Measurements from ENCODE around the gene PLCD3. TPM values are rescaled to one million over a fixed set of nuclear protein-coding genes. Genes with fewer than 3 reads are reported as not detected.

PLCD3 gene
- total and polyA plus RNA-seq, 2 of the 13 experiments (the other 11 are each of a cell fraction or from before 2014, with no cell fraction given), result 11.3 to 39.1 TPM

- TF ChIP-seq MTA1 (CRISPR knock-in tag; IDR thresholded peaks at IDR 0.05; ENCODE audit: borderline replicate concordance) (peak; percentile 74; the same call in 1 of the 2 replicates), REXO4 (CRISPR knock-in tag; IDR thresholded peaks at IDR 0.05; ENCODE audit: borderline replicate concordance) (no peak), ZNF451 (CRISPR knock-in tag; IDR thresholded peaks at IDR 0.05) (peak; percentile 82), ELF3 (CRISPR knock-in tag; IDR thresholded peaks at IDR 0.05) (peak; percentile 85), ZNF556 (CRISPR knock-in tag; IDR thresholded peaks at IDR 0.05; ENCODE audit: borderline replicate concordance) (peak; percentile 92; the same call in 1 of the 2 replicates), HCFC1 (IDR thresholded peaks at IDR 0.05; ENCODE audit: low read depth, low read length) (peak; percentile 49), ZNF644 (CRISPR knock-in tag; IDR thresholded peaks at IDR 0.05; ENCODE audit: low read depth) (no peak), ZSCAN21 (CRISPR knock-in tag; IDR thresholded peaks at IDR 0.05; ENCODE audit: borderline replicate concordance) (peak; percentile 88), REL (CRISPR knock-in tag; conservative IDR thresholded peaks at IDR 0.05) (no peak), ZNF350 (CRISPR knock-in tag; IDR thresholded peaks at IDR 0.05; ENCODE audit: borderline replicate concordance, low read depth) (peak; percentile 96), CBX5 (CRISPR knock-in tag; IDR thresholded peaks at IDR 0.05; ENCODE audit: borderline replicate concordance) (peak; percentile 89; the same call in 1 of the 2 replicates), BCL6 (CRISPR knock-in tag; IDR thresholded peaks at IDR 0.05) (peak; percentile 63; the same call in 1 of the 2 replicates), FUBP1 (CRISPR knock-in tag; IDR thresholded peaks at IDR 0.05; ENCODE audit: borderline replicate concordance) (0 out of 2 replicates have a peak, but pooled peaks have one; percentile 82), CENPX (CRISPR knock-in tag; IDR thresholded peaks at IDR 0.05) (no peak), MAZ (IDR thresholded peaks at IDR 0.05; ENCODE audit: borderline replicate concordance, low read depth, low read length) (peak; percentile 71), MAZ (CRISPR knock-in tag; IDR thresholded peaks at IDR 0.05; ENCODE audit: low read depth) (peak; percentile 93), NFYC (CRISPR knock-in tag; IDR thresholded peaks at IDR 0.05) (peak; percentile 99), ZNF740 (CRISPR knock-in tag; IDR thresholded peaks at IDR 0.05) (peak; percentile 96), PRDM15 (CRISPR knock-in tag; IDR thresholded peaks at IDR 0.05) (peak; percentile 85), ATF2 (CRISPR knock-in tag; IDR thresholded peaks at IDR 0.05) (peak; percentile 94)
These were observed 3.1 kb upstream of the PLCD3 start, which contains the start of gene ACBD4 (continued) for GRCh38 chr17:45135192-45135977.
